Measurements from ENCODE around the gene TET2. TPM values are rescaled to one million over a fixed set of nuclear protein-coding genes. Genes with fewer than 3 reads are reported as not detected.

TET2 gene
- total RNA-seq, 1 experiment from 2014 or later, result 22.8 TPM

- ChIA-PET CTCF (no interaction called here), POLR2A (ENCODE audit: low non-redundant PET) (no interaction called here)
- intact Hi-C loops (cut with micrococcal nuclease; ENCODE audit: unreplicated experiment), result no loop called here
- TF ChIP-seq EZH2 (IDR thresholded peaks at IDR 0.05; ENCODE audit: borderline replicate concordance, low read depth, low read length, poor library complexity, severe bottlenecking), result no peak
- TF ChIP-seq, protein P1, sequence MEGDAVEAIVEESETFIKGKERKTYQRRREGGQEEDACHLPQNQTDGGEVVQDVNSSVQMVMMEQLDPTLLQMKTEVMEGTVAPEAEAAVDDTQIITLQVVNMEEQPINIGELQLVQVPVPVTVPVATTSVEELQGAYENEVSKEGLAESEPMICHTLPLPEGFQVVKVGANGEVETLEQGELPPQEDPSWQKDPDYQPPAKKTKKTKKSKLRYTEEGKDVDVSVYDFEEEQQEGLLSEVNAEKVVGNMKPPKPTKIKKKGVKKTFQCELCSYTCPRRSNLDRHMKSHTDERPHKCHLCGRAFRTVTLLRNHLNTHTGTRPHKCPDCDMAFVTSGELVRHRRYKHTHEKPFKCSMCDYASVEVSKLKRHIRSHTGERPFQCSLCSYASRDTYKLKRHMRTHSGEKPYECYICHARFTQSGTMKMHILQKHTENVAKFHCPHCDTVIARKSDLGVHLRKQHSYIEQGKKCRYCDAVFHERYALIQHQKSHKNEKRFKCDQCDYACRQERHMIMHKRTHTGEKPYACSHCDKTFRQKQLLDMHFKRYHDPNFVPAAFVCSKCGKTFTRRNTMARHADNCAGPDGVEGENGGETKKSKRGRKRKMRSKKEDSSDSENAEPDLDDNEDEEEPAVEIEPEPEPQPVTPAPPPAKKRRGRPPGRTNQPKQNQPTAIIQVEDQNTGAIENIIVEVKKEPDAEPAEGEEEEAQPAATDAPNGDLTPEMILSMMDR (conservative IDR thresholded peaks at IDR 0.05; ENCODE audit: low read depth, low read length), result no peak
- no TSS peak for BruUV-seq (replicated peaks)
- Histone ChIP-seq H3K4me1 (ENCODE audit: insufficient read depth, low read length, poor library complexity, severe bottlenecking) (no peaks in the 10 kb centered on the region), H3K4me3 (ENCODE audit: low read depth, low read length, poor library complexity, severe bottlenecking) (no peak overlapping the region), H3K9me3 (ENCODE audit: low read depth, low read length, poor library complexity, severe bottlenecking) (no peaks in the 10 kb centered on the region), H3K27me3 (replicated peaks; ENCODE audit: insufficient read depth, low read depth, low read length, poor library complexity) (no peaks in the 10 kb centered on the region), H3K36me3 (ENCODE audit: insufficient read depth, low read length, poor library complexity, severe bottlenecking) (no peaks in the 10 kb centered on the region), H3K27ac (ENCODE audit: low read depth, low read length, poor library complexity, severe bottlenecking) (no peak overlapping the region)
- no peak for DNase-seq (ENCODE audit: low spot score)
These were observed 39.4 kb upstream of the TET2 start for GRCh38 chr4:105107095-105107856.

- H3K4me3 ChIP-seq (ENCODE audit: low read depth, low read length, poor library complexity, severe bottlenecking), result no peak overlapping the region
- no peaks in the 10 kb centered on the region for H3K36me3 ChIP-seq (ENCODE audit: insufficient read depth, low read length, poor library complexity, severe bottlenecking)
- ChIA-PET CTCF (no interaction called here), POLR2A (ENCODE audit: low non-redundant PET) (no interaction called here)
- intact Hi-C loops (cut with micrococcal nuclease; ENCODE audit: unreplicated experiment), result no loop called here
- TF ChIP-seq, protein P1 (conservative IDR thresholded peaks at IDR 0.05; ENCODE audit: low read depth, low read length), result no peak
- no peak for TF ChIP-seq EZH2 (IDR thresholded peaks at IDR 0.05; ENCODE audit: borderline replicate concordance, low read depth, low read length, poor library complexity, severe bottlenecking)
- no TSS peak for BruUV-seq (replicated peaks)
- H3K27me3 ChIP-seq (replicated peaks; ENCODE audit: insufficient read depth, low read depth, low read length, poor library complexity), result no peaks in the 10 kb centered on the region
- DNase-seq (ENCODE audit: low spot score), result no peak
- H3K4me1 ChIP-seq (ENCODE audit: insufficient read depth, low read length, poor library complexity, severe bottlenecking), result no peaks in the 10 kb centered on the region
- H3K9me3 ChIP-seq (ENCODE audit: low read depth, low read length, poor library complexity, severe bottlenecking), result no peaks in the 10 kb centered on the region
- H3K27ac ChIP-seq (ENCODE audit: low read depth, low read length, poor library complexity, severe bottlenecking), result no peak overlapping the region
These were observed 37.7 kb upstream of the TET2 start for GRCh38 chr4:105108971-105109370.

DNA sequence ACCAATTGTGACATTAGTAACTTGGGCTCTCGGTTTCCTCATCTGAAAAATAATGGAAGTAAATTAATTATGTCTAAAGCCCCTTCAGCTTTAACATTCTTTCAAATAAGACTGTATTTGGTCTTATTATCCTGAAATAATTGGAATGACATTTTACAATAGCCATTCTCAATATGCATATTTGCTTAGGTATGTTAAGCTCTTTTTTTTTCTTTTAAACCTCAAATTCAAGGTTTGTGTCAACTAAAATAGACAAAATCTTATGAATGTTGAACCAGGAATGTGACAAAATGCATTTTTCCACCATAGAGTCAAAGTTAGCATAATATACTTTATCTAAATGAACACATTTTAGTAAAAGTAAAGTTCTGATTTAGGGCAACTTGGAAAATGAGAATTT lies 34.4 kb upstream of the TET2 start:
- no peak overlapping the region for H3K27ac ChIP-seq (ENCODE audit: low read depth, low read length, poor library complexity, severe bottlenecking)
- TF ChIP-seq, protein P1 (conservative IDR thresholded peaks at IDR 0.05; ENCODE audit: low read depth, low read length), result no peak
- TF ChIP-seq EZH2 (IDR thresholded peaks at IDR 0.05; ENCODE audit: borderline replicate concordance, low read depth, low read length, poor library complexity, severe bottlenecking), result no peak
- intact Hi-C loops (cut with micrococcal nuclease; ENCODE audit: unreplicated experiment), result no loop called here
- H3K4me3 ChIP-seq (ENCODE audit: low read depth, low read length, poor library complexity, severe bottlenecking), result no peak overlapping the region
- H3K36me3 ChIP-seq (ENCODE audit: insufficient read depth, low read length, poor library complexity, severe bottlenecking), result no peaks in the 10 kb centered on the region
- no peaks in the 10 kb centered on the region for H3K27me3 ChIP-seq (replicated peaks; ENCODE audit: insufficient read depth, low read depth, low read length, poor library complexity)
- no peaks in the 10 kb centered on the region for H3K4me1 ChIP-seq (ENCODE audit: insufficient read depth, low read length, poor library complexity, severe bottlenecking)
- POLR2A ChIA-PET (ENCODE audit: low non-redundant PET), result no interaction called here
- no TSS peak for BruUV-seq (replicated peaks)
- DNase-seq (ENCODE audit: low spot score), result no peak
- H3K9me3 ChIP-seq (ENCODE audit: low read depth, low read length, poor library complexity, severe bottlenecking), result no peaks in the 10 kb centered on the region
- CTCF ChIA-PET, result no interaction called here

Data from A673 (cell line).